ENCODE data around the gene MRAP2.

DNA sequence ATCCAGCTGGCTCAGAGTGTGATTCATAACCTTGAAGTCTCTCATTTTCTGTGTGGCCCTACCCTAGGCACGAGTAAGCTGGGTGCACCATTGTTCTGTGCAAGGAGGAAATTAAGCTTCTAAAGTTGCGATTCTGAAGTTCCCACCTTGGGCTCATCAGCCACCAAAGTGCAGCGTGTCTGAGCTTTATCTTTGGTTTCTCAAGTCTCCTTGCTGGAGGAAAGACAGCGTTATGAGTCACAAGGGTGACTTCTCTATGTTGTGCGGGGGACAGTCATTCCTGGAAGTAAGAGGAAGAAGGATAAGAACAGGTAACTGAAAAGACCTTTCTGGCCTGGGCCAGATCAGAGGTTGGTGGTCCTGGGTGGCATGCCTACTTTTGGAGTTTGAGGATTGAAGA is 16.8 kb downstream of the MRAP2 start:
- TF ChIP-seq SUZ12 (IDR thresholded peaks at IDR 0.05; ENCODE audit: extremely low read depth, insufficient read depth, insufficient read length) (no peak), ZNF274 (IDR thresholded peaks at IDR 0.05; ENCODE audit: low read depth, low read length) (no peak), YY1 (IDR thresholded peaks at IDR 0.05; ENCODE audit: insufficient read depth, insufficient read length) (no peak)

Data from NT2/D1 (cell line).